Left colon (tissue), 2 donors: ENCODE results near the gene ZFYVE27. TPM values are rescaled to one million over a fixed set of nuclear protein-coding genes. Genes with fewer than 3 reads are reported as not detected.

ENCODE experiments used
- ATAC-seq: fragments of 200-7000 bp; cut with Tn5 transposase; one replicate; pipeline ENCODE4 v1.9.1; 2020; ENCODE audit warnings: mild to moderate bottlenecking, moderate library complexity
- DNase-seq, 2 donors: peaks; one replicate each; pipeline ENCODE4 v3.0.0-alpha.2; 2020
- intact Hi-C, 2 donors: fragments of 100-400 bp; cut with DNase I in 1 of 2; cut with micrococcal nuclease in 1 of 2; formaldehyde crosslinking; loops; one replicate each; pipeline versions ENCODE4 v1.11.2 to v1.14.0; 2022; cut with DNase I, micrococcal nuclease
- total RNA-seq, 2 donors: library from RNA; stranded (reverse); fragmentation: NEBNext Ultra II Directional; extraction: Animal tissue kit (Norgen Biotek cat#: 25700); gene quantifications; one replicate each; pipeline ENCODE4 v1.2.1, GENCODE V29; 2021
- donor health status: DM: no; HTN: no; CAD: no.
- donor health status: DM: yes; HTN: yes; CAD: no.

Gene ZFYVE27
- total RNA-seq, 2 donors from 2014 or later: 52.1 to 57.6 TPM

GRCh38 chr10:97713826-97714400 is 23.0 kb upstream of the ZFYVE27 start:
- ATAC-seq (peak; percentile 55), DNase-seq (peak; percentile 76 to 79)
- intact Hi-C loops: no loop called here

- intact Hi-C loops: no loop called here
- peak; percentile 56 for ATAC-seq
- peak; percentile 74 to 77 for DNase-seq
Measured at GRCh38 chr10:97714401-97715258, 22.3 kb upstream of the ZFYVE27 start.

GRCh38 chr10:97715259-97715874 is 21.6 kb upstream of the ZFYVE27 start:
- DNase-seq: no peak
- no peak for ATAC-seq
- intact Hi-C loops: no loop called here

GRCh38 chr10:97717627-97718026 is 19.3 kb upstream of the ZFYVE27 start:
- DNase-seq (no peak), ATAC-seq (no peak)
- intact Hi-C loops: no loop called here

GRCh38 chr10:97718178-97718577 is 18.8 kb upstream of the ZFYVE27 start:
- DNase-seq: no peak
- intact Hi-C loops: no loop called here
- ATAC-seq: no peak

DNA sequence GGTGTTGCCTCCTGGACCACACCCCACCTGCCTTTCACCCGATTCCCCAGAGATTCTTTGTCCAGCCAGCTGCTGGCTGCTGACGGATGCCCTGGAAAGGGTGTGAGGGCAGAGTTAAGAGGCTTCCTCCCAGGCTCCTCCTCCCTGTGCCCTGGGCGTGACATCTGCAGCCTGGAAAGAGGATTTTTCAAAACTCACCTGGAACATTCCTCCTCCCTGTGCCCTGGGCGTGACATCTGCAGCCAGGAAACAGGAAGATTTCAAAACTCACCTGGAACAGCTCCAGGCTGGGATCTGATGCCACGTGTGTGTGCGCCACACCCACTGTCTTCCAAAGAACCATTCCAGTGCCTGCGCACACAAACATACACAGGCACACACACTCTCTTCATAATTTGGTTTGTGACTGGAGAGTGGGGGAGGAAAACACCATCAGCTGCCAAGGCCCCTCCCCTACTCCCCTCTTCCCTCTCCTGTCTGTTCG is 18.2 kb upstream of the ZFYVE27 start:
- ATAC-seq (peak; percentile 72), DNase-seq (peak; percentile 89 to 94)
- intact Hi-C loops: no loop called here

GRCh38 chr10:97719602-97720001 is 17.3 kb upstream of the ZFYVE27 start:
- no peak for ATAC-seq
- no peak for DNase-seq
- intact Hi-C loops: no loop called here

DNA sequence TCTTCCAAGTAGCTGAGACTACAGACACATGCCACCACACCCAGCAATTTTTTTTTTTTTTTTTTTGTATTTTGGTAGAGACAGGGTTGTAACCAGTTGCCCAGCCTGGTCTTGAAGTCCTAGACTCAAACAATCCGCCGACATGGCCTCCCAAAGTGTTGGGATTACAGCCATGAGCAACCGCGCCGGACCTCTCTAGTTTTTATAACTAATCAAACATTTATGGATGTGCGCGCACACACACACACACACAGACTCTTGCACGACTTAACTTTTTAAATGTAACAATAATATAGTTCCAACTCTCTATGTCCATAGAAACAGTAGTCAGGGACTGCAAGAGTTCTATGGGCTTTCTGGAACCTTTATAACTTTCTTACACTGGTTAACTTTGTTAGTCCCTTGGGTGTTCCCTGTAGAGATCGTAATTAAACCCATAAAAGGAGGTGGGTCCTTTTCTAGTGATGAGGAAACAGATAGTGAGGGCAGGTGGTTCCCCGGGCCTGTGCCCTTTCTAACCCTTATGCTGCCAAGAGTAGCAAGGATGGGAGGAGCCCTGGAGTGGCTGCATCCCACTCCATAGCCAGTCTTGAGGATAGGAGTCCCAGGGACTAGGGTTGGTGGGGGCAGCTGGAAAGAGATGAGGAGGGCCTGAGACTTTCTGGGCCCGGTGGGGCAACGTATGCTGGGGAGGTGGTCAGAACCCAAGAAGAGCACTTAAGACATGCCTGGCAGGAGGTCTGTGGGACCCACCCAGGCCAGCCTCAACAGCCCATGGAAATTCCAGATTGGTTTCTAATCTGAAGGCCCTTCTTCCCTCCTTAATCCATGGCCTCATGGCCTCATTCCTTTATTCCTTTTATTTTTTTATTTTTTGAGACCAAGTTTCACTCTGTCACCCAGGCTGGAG is 14.8 kb upstream of the ZFYVE27 start:
- peak; percentile 75 to 91 for DNase-seq
- intact Hi-C loops: no loop called here
- peak; percentile 70 for ATAC-seq

DNA sequence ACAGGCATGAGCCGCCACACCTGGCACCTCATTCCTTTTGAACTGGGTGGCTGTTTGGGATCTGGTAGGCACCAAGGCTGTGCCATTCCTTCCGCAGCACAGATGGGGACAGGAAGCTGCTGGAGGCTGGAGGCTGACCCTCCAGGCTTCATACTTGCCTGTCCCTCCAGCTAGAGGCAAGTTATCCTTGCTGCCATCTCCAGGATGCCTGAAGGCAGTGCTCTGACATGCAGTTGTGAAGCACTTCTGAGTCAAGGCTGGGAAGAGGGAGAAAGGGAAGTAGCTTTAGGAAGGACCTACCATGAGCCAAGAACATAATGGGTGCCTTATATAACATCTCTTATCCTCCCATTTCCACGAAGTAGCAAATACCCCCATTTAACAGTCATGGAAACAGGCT is 13.9 kb upstream of the ZFYVE27 start:
- ATAC-seq (no peak), DNase-seq (no peak)
- intact Hi-C loops: no loop called here

GRCh38 chr10:97724341-97724941 is 12.5 kb upstream of the ZFYVE27 start:
- ATAC-seq (peak; percentile 28), DNase-seq (peak in 1 of 2 donors; percentile 62)
- intact Hi-C loops: no loop called here

- DNase-seq: peak; percentile 55 to 80
- intact Hi-C loops: no loop called here
- peak; percentile 58 for ATAC-seq
Measured at GRCh38 chr10:97726636-97727178, 10.2 kb upstream of the ZFYVE27 start.

DNA sequence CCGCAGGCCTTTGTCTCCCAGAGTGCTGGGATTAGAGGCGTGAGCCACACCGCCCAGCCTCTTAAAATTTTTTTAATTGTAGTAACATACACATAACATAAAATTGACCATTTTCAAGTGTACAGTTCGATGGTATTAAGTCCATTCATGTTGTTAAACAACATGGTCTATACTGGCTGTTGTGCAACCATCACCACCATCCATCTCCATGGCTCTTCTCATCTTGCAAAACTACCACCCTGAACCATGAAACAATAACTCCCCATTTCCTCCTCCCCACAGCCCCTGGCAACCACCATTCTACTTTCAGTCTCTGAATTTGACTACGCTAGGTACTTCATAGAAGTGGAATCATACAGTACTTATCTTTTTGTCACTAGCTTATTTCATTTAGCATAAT is 7.9 kb upstream of the ZFYVE27 start:
- DNase-seq (no peak), ATAC-seq (no peak)

GRCh38 chr10:97731346-97732051 is 5.4 kb upstream of the ZFYVE27 start:
- ATAC-seq (peak; percentile 75), DNase-seq (peak in 1 of 2 donors; percentile 75)
- intact Hi-C loops: loop anchor here in 1 of 2 donors (10.0 kb wide), 1 partner anchor 47 kb away; the partner anchor contains the start of gene AVPI1

More for the DNA sequence above, 7.9 kb upstream of the ZFYVE27 start:
- intact Hi-C loops: no loop called here

DNA sequence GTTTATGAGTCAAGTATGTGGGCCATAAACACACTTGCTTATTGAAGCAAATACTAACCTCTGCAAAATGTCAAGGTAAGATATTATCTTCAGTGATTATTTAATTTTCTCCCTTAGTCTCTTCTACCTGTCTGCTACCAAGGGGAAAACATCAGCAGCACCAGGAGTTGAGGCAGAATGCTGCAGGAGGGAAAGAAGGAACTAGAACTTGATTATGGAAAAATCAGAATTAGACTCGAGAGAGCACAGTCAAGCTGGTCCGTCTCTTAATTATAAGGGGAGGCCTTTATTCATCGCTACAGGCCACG is 4.9 kb upstream of the ZFYVE27 start:
- no peak for DNase-seq
- ATAC-seq: no peak
- intact Hi-C loops: loop anchor here in 1 of 2 donors (10.0 kb wide), 1 partner anchor 47 kb away; the partner anchor contains the start of gene AVPI1

DNA sequence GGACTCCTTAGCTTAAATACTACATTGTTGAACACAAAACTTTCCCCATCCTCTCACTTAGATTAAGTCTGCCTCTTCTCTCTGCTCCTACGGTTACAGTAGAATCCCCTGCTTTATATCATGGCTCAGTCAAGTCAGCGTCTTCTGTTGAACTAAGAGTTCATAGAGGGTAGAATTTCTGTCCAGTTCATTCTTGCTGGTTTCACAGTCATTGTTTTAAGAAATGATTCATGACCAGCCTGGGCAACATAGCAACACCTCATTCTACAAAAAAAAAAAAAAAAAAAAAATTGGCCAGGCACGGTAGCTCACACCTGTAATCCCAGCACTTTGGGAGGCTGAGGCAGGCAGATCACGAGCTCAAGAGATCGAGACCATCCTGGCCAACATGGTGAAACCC is 3.7 kb upstream of the ZFYVE27 start:
- DNase-seq (no peak), ATAC-seq (no peak)
- intact Hi-C loops: loop anchor here in 1 of 2 donors (10.0 kb wide), 1 partner anchor 48 kb away; the partner anchor contains the start of gene AVPI1

DNA sequence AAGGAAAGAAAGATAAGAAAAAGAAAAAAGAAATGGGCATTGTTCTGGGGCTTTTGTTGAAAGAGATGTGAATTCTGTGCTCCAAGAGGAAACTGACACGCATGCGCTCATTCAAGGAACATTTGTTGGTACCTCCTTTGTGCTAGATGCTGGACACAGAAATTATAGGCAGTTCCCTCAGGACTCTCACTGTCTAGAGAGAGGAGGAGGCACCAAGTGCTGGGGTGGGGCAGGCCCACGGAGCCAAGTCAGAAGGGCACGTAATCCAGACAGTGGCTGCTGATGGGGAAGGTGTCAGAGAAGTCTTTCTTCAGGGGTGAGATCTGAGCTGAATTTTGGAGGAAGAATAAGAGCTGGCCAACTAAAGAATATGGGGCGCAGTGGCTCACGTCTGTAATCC is 2.9 kb upstream of the ZFYVE27 start:
- ATAC-seq (no peak), DNase-seq (no peak)
- intact Hi-C loops: loop anchor here in 1 of 2 donors (10.0 kb wide), 1 partner anchor 49 kb away; the partner anchor contains the start of gene AVPI1

DNA sequence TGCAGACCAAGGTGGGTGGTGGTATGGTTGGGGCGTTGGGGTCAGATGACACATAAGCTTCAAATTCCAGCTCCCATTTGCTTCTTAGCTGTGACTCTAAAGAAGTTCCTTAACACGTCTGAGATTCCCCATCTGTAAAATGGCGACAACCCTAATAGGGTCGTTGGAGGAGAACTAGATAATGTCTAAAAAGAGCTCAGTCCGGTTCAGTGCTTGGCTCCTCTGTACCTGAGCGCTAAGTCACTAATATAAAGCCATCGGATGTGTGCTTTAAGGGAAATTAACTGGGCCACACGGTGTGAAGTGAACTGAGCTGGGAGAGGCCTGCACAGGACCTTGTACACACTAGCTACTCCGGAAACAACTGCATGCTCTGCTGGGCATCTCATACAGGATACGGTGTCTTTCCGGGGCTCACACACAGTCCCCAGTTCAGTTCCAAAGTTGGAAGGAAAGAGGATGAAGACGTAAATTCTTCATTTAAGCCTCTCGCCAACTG is 476 bp upstream of the ZFYVE27 start:
- peak; percentile 1 for ATAC-seq
- intact Hi-C loops: loop anchor here in 1 of 2 donors (10.0 kb wide), 1 partner anchor 52 kb away; the partner anchor contains the start of gene AVPI1

More for the DNA sequence above, 476 bp upstream of the ZFYVE27 start:
- DNase-seq: no peak
